SK-N-SH treated with all-trans-retinoic acid at 6 μM for 48 hours (cell line): ENCODE data around the gene IL17RA.

Experiments used
- BACH2 ChIP-seq: fragments of 250-450 bp; sonication (Bioruptor Pico); IDR thresholded peaks from 2 replicates; pipeline ENCODE4 v1.9.0; 2021; ENCODE audit warnings: mild to moderate bottlenecking, borderline replicate concordance
- CSDC2 ChIP-seq: fragments of 250-450 bp; sonication (Bioruptor Pico); IDR thresholded peaks from 2 replicates; pipeline ENCODE4 v1.5.0; 2020; ENCODE audit warnings: mild to moderate bottlenecking, moderate library complexity
- ESRRG ChIP-seq: fragments of 250-450 bp; sonication (Bioruptor Pico); IDR thresholded peaks from 2 replicates; pipeline ENCODE4 v1.6.1; 2021; ENCODE audit warnings: mild to moderate bottlenecking
- GLIS3 ChIP-seq: fragments of 250-450 bp; sonication (Bioruptor Pico); IDR thresholded peaks from 2 replicates; pipeline ENCODE4 v1.5.0; 2020; ENCODE audit warnings: mild to moderate bottlenecking, moderate library complexity
- OSR1 ChIP-seq: fragments of 250-450 bp; sonication (Bioruptor Pico); IDR thresholded peaks from 2 replicates; pipeline ENCODE4 v1.8.0; 2022; ENCODE audit warnings: moderate library complexity, mild to moderate bottlenecking, inconsistent platforms
- ZFP3 ChIP-seq: fragments of 250-450 bp; sonication (Bioruptor Pico); IDR thresholded peaks from 2 replicates; pipeline ENCODE4 v1.5.0; 2020; ENCODE audit warnings: mild to moderate bottlenecking, moderate library complexity
- ZFP30 ChIP-seq: fragments of 450-650 bp; formaldehyde crosslinking; IDR thresholded peaks from 2 replicates; pipeline ENCODE4 v1.5.0; 2022; ENCODE audit warnings: mild to moderate bottlenecking, moderate library complexity
- ZNF565 ChIP-seq: fragments of 450-650 bp; formaldehyde crosslinking; conservative IDR thresholded peaks from 2 replicates; pipeline ENCODE4 v1.5.0; 2020; ENCODE audit warnings: low read depth, mild to moderate bottlenecking, moderate library complexity
- TF ChIP-seq, protein P1 (sequence below): fragments of 250-450 bp; sonication (Bioruptor Pico); IDR thresholded peaks from 2 replicates; pipeline ENCODE4 v1.5.1; 2020; ENCODE audit warnings: low read depth, mild to moderate bottlenecking, moderate library complexity

GRCh38 chr22:17118342-17118741 is 33.5 kb downstream of the IL17RA start:
- TF ChIP-seq ZNF565 (no peak), ESRRG (no peak), OSR1 (CRISPR knock-in tag) (no peak), ZFP3 (CRISPR knock-in tag) (no peak), CSDC2 (CRISPR knock-in tag) (no peak), GLIS3 (CRISPR knock-in tag) (no peak), ZFP30 (CRISPR knock-in tag) (no peak), BACH2 (CRISPR knock-in tag) (no peak)
- TF ChIP-seq, protein P1, sequence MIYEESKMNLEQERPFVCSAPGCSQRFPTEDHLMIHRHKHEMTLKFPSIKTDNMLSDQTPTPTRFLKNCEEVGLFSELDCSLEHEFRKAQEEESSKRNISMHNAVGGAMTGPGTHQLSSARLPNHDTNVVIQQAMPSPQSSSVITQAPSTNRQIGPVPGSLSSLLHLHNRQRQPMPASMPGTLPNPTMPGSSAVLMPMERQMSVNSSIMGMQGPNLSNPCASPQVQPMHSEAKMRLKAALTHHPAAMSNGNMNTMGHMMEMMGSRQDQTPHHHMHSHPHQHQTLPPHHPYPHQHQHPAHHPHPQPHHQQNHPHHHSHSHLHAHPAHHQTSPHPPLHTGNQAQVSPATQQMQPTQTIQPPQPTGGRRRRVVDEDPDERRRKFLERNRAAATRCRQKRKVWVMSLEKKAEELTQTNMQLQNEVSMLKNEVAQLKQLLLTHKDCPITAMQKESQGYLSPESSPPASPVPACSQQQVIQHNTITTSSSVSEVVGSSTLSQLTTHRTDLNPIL (CRISPR knock-in tag): no peak
